IMR-90 (cell line): ENCODE measurements around the gene IGDCC3. TPM values are rescaled to one million over a fixed set of nuclear protein-coding genes. Genes with fewer than 3 reads are reported as not detected.

Experiments used
- ATAC-seq: fragments of 200-7000 bp; cut with Tn5 transposase; 2 replicates; pipeline ENCODE4 v1.9.1; 2020; ENCODE audit warnings: low read depth, mild to moderate bottlenecking, moderate library complexity
- BruUV-seq: library from RNA; stranded (reverse); fragments of 400-500 nt; replicated peaks from 2 replicates; lab custom pipeline; 2021; lab: Mats Ljungman, UMichigan
- CTCF ChIA-PET: fragments of 300-600 bp; formaldehyde crosslinking; extraction: SDS; loops from one replicate; lab custom pipeline; 2021; ENCODE audit warnings: antibody characterized with exemption; lab: Yijun Ruan, JAX
- POLR2A ChIA-PET: fragments of 300-600 bp; sonication (Branson Sonifier 250); formaldehyde crosslinking; loops from one replicate; lab custom pipeline; 2022; ENCODE audit warnings: antibody characterized with exemption; ENCODE audit not compliant: unreplicated experiment; lab: Charles Lee
- DNase-seq: peaks from one replicate; pipeline ENCODE4 v3.0.0; 2013
- H2AFZ ChIP-seq: replicated peaks from 2 replicates; pipeline ENCODE3; 2013; ENCODE audit warnings: low read length, mild to moderate bottlenecking; ENCODE audit not compliant: poor library complexity
- H2AK5ac ChIP-seq: 2 replicates; pipeline ENCODE4 v1.6.1; 2013; ENCODE audit warnings: low read depth, low read length, inconsistent platforms
- H2AK9ac ChIP-seq: replicated peaks from 2 replicates; pipeline ENCODE3; 2013; ENCODE audit warnings: mild to moderate bottlenecking, low read depth, low read length, moderate library complexity; ENCODE audit not compliant: poor library complexity
- H2BK120ac ChIP-seq: 2 replicates; pipeline ENCODE4 v1.6.1; 2013; ENCODE audit warnings: low read depth, low read length, inconsistent platforms
- H2BK15ac ChIP-seq: 3 replicates; pipeline ENCODE4 v1.6.1; 2013; ENCODE audit warnings: low read depth, low read length, inconsistent platforms
- H2BK20ac ChIP-seq: 2 replicates; pipeline ENCODE4 v1.6.1; 2013; ENCODE audit warnings: low read depth, mild to moderate bottlenecking, inconsistent platforms, low read length, moderate library complexity
- H2BK5ac ChIP-seq: 2 replicates; pipeline ENCODE4 v1.6.1; 2013; ENCODE audit warnings: mild to moderate bottlenecking, low read depth, low read length, inconsistent platforms; ENCODE audit not compliant: poor library complexity, severe bottlenecking
- H3K14ac ChIP-seq: replicated peaks from 2 replicates; pipeline ENCODE4 v1.6.1; 2013; ENCODE audit warnings: low read depth, low read length, inconsistent platforms
- H3K18ac ChIP-seq: 2 replicates; pipeline ENCODE4 v1.6.1; 2013; ENCODE audit warnings: low read depth, low read length, control low read depth
- H3K23ac ChIP-seq: 2 replicates; pipeline ENCODE4 v1.6.1; 2013; ENCODE audit warnings: low read depth, low read length, inconsistent platforms
- H3K27ac ChIP-seq: 2 replicates; pipeline ENCODE4 v1.5.1; 2013; ENCODE audit warnings: mild to moderate bottlenecking, control low read depth, low read length; ENCODE audit not compliant: insufficient read depth
- H3K27me3 ChIP-seq: 2 replicates; pipeline ENCODE4 v1.6.1; 2013; ENCODE audit warnings: low read length; ENCODE audit not compliant: control insufficient read depth, insufficient read depth
- H3K36me3 ChIP-seq: 2 replicates; pipeline ENCODE4 v1.6.1; 2013; ENCODE audit warnings: low read length, mixed read lengths; ENCODE audit not compliant: control insufficient read depth, insufficient read depth
- H3K4ac ChIP-seq: 2 replicates; pipeline ENCODE4 v1.6.1; 2013; ENCODE audit warnings: low read depth, low read length, inconsistent platforms
- H3K4me1 ChIP-seq: 2 replicates; pipeline ENCODE4 v1.6.1; 2013; ENCODE audit warnings: low read length, mixed read lengths; ENCODE audit not compliant: control insufficient read depth, insufficient read depth
- H3K4me2 ChIP-seq: 2 replicates; pipeline ENCODE4 v1.6.1; 2013; ENCODE audit warnings: low read depth, mild to moderate bottlenecking, control low read depth, low read length, moderate library complexity
- H3K4me3 ChIP-seq: 2 replicates; pipeline ENCODE4 v1.5.1; 2013; ENCODE audit warnings: low read depth, mild to moderate bottlenecking, control low read depth, low read length, moderate library complexity; ENCODE audit not compliant: insufficient read depth
- H3K56ac ChIP-seq: 2 replicates; pipeline ENCODE4 v1.6.1; 2013; ENCODE audit warnings: low read length, inconsistent platforms; ENCODE audit not compliant: insufficient read depth; ENCODE audit errors: extremely low read depth
- H3K79me1 ChIP-seq, 2 experiments: 2 replicates each; pipeline ENCODE4 v1.6.1; 2013; ENCODE audit warnings: low read length in 2 of 2, inconsistent platforms in 1 of 2, low read depth in 1 of 2
- H3K9ac ChIP-seq: 2 replicates; pipeline ENCODE4 v1.6.1; 2013; ENCODE audit warnings: low read depth, low read length, control low read depth
- H3K9me1 ChIP-seq: 2 replicates; pipeline ENCODE4 v1.6.1; 2013; ENCODE audit warnings: low read length, inconsistent platforms; ENCODE audit not compliant: insufficient read depth
- H3K9me3 ChIP-seq: 2 replicates; pipeline ENCODE4 v1.6.1; 2013; ENCODE audit warnings: low read length; ENCODE audit not compliant: control insufficient read depth, insufficient read depth
- H4K20me1 ChIP-seq: 2 replicates; pipeline ENCODE4 v1.6.1; 2013; ENCODE audit warnings: low read length, inconsistent platforms; ENCODE audit not compliant: insufficient read depth
- H4K5ac ChIP-seq: 2 replicates; pipeline ENCODE4 v1.6.1; 2013; ENCODE audit warnings: mild to moderate bottlenecking, low read depth, low read length, control low read depth
- H4K8ac ChIP-seq, 2 experiments: 2 replicates each; pipeline ENCODE4 v1.6.1; 2013; ENCODE audit warnings: low read depth in 2 of 2, low read length in 2 of 2, control low read depth in 1 of 2, inconsistent platforms in 1 of 2
- H4K91ac ChIP-seq: 2 replicates; pipeline ENCODE4 v1.6.1; 2013; ENCODE audit warnings: low read depth, low read length, inconsistent platforms; ENCODE audit not compliant: insufficient read depth
- CEBPB ChIP-seq: IDR thresholded peaks from 2 replicates; pipeline ENCODE4 v1.6.1; 2012; ENCODE audit warnings: low read depth, low read length, improper control_type of control experiment
- CHD1 ChIP-seq: IDR thresholded peaks from 2 replicates; pipeline ENCODE4 v1.6.1; 2012; ENCODE audit warnings: low read depth, low read length, improper control_type of control experiment
- CTCF ChIP-seq: conservative IDR thresholded peaks from 2 replicates; pipeline ENCODE4 v1.5.1; 2012; ENCODE audit warnings: mild to moderate bottlenecking, low read depth, low read length, improper control_type of control experiment
- FOS ChIP-seq: fragments of 150-350 bp; IDR thresholded peaks from 2 replicates; pipeline ENCODE4 v1.6.1; 2016; ENCODE audit warnings: low read depth, low read length
- MAFK ChIP-seq: IDR thresholded peaks from 2 replicates; pipeline ENCODE4 v1.6.1; 2012; ENCODE audit warnings: low read depth, low read length, improper control_type of control experiment
- MAZ ChIP-seq: IDR thresholded peaks from 2 replicates; pipeline ENCODE4 v1.6.1; 2012; ENCODE audit warnings: low read depth, mild to moderate bottlenecking, low read length, improper control_type of control experiment, moderate library complexity, borderline replicate concordance
- MXI1 ChIP-seq: IDR thresholded peaks from 2 replicates; pipeline ENCODE4 v1.6.1; 2012; ENCODE audit warnings: low read depth, mild to moderate bottlenecking, low read length, moderate library complexity, borderline replicate concordance
- POLR2A ChIP-seq: IDR thresholded peaks from 2 replicates; pipeline ENCODE4 v1.6.1; 2012; ENCODE audit warnings: mild to moderate bottlenecking, low read depth, low read length
- RAD21 ChIP-seq: IDR thresholded peaks from 2 replicates; pipeline ENCODE4 v1.6.1; 2012; ENCODE audit warnings: low read length, improper control_type of control experiment
- RFX5 ChIP-seq: IDR thresholded peaks from 2 replicates; pipeline ENCODE4 v1.8.0; 2012; ENCODE audit warnings: low read depth, mild to moderate bottlenecking, low read length, moderate library complexity
- SMC3 ChIP-seq: fragments of 150-350 bp; IDR thresholded peaks from 2 replicates; pipeline ENCODE4 v1.6.1; 2016; ENCODE audit warnings: low read depth, mild to moderate bottlenecking, antibody characterized with exemption, low read length, moderate library complexity
- USF2 ChIP-seq: fragments of 150-350 bp; IDR thresholded peaks from 2 replicates; pipeline ENCODE4 v1.6.1; 2017; ENCODE audit warnings: mild to moderate bottlenecking, antibody characterized with exemption, low read length, low read depth
- WGBS, 2 experiments: methylation state at CpG; one replicate each; pipeline versions ENCODE4 v1.1.5 to v1.1.7; 2013; ENCODE audit warnings: missing lambda C conversion rate in 2 of 2; ENCODE audit not compliant: insufficient read length in 1 of 2; ENCODE audit errors: extremely low coverage in 2 of 2; 5-methylcytosine and 5-hydroxymethylcytosine counted together
- dilution Hi-C: fragments of 300-500 bp; cut with HindIII; formaldehyde crosslinking; loops from one replicate; pipeline ENCODE4 v1.14.3; 2018; ENCODE audit warnings: low sequenced_read_pairs; ENCODE audit not compliant: unreplicated experiment
- in situ Hi-C: fragments of 300-500 bp; cut with MboI; formaldehyde crosslinking; loops from 3 replicates; pipeline ENCODE4 v1.14.3; 2019; ENCODE audit warnings: low sequenced_read_pairs, inconsistent platforms, mixed read lengths
- intact Hi-C: fragments of 100-400 bp; cut with micrococcal nuclease; formaldehyde crosslinking; loops from 2 replicates; pipeline ENCODE4 v1.10.0; 2022
- polyA plus RNA-seq, 3 experiments: library from polyadenylated mRNA; depleted of rRNA; stranded (reverse); fragments of >200 nt; gene quantifications; 2 replicates each; pipeline ENCODE4 v1.2.3, GENCODE V29; 2012; ENCODE audit warnings: low replicate concordance in 1 of 3
- total RNA-seq: library from RNA; depleted of rRNA; stranded (reverse); fragments of >200 nt; gene quantifications from 2 replicates; pipeline ENCODE4 v1.2.3, GENCODE V29; 2012

Gene IGDCC3
- total and polyA plus RNA-seq, 2 of the 4 experiments (the other 2 are of a cell fraction): 0.18 to 0.19 TPM

DNA sequence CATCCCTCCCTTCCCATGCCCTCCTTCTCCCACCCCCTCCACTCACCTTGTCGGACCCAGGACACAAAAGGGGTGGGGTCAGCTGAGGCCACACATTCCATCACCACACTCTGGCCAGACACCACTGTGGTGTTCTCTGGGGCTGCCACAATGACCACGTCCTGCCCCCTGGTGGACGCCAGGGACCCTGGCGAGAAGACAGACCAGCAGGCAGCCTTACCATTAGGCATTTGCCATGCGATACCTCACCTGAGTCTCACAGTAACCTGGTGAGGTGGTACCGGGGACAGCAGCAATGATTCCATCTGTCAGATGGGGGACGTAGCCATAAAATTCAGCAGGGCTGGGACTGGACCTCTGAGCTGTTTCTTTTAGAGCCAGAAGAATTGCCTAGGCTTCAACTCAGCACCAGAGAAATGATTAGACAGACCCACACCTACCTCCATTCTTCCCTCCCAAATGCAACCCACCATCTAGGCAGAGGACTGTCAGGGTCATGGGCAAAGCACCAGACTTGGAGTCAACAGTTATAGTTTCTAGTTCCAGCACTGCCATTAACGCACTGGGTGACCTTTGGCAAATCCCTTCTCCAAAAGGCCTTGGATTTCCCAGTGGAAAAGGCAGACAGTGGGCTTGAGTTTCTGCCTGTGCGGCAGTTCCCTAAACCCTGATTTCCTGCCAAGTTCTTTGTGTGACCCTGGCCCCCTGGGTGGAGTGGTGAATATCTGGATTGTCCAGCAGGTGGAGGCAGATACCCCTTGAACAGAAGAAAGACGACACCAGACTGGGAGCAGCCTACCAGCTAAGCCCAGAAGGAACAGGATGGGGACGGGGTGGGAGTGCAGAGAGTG is 23.2 kb upstream of the IGDCC3 start:
- no peak overlapping the region for H4K91ac ChIP-seq
- DNase-seq (peak; percentile 72), ATAC-seq (peak; percentile 93)
- H3K9ac ChIP-seq: no peak overlapping the region
- in situ Hi-C loops: no loop called here
- H3K27me3 ChIP-seq: peaks cover 16% of the 10 kb centered on the region; the same call in 1 of the 2 replicates
- no peak overlapping the region for H2BK20ac ChIP-seq
- H2BK120ac ChIP-seq: no peak overlapping the region
- H3K4me2 ChIP-seq: no peak overlapping the region
- no CpG with 5 or more reads among the region's 11 CpGs for WGBS, 2 experiments
- H3K36me3 ChIP-seq: no peaks in the 10 kb centered on the region
- H3K9me1 ChIP-seq: no peaks in the 10 kb centered on the region; the same call in 1 of the 2 replicates
- H3K4ac ChIP-seq: no peak overlapping the region
- H3K27ac ChIP-seq: no peak overlapping the region
- H2AK9ac ChIP-seq: peak overlapping the region; percentile 6
- no peaks in the 10 kb centered on the region for H4K20me1 ChIP-seq
- H3K4me1 ChIP-seq: no peaks in the 10 kb centered on the region
- no peak overlapping the region for H3K56ac ChIP-seq
- H4K8ac ChIP-seq: no peak overlapping the region
- H2AK5ac ChIP-seq: no peak overlapping the region
- no peak overlapping the region for H4K5ac ChIP-seq
- intact Hi-C loops: loop anchor here (1.0 kb wide), 1 partner anchor 83 kb away; no protein-coding TSS in a partner anchor
- no peak overlapping the region for H3K14ac ChIP-seq
- no peaks in the 10 kb centered on the region for H3K9me3 ChIP-seq
- no peak overlapping the region for H2BK15ac ChIP-seq
- dilution Hi-C loops: no loop called here
- TF ChIP-seq MXI1 (no peak), USF2 (no peak), CEBPB (no peak), POLR2A (no peak), MAFK (no peak), RAD21 (peak; percentile 80), CHD1 (no peak), MAZ (peak; percentile 56; the same call in 1 of the 2 replicates), CTCF (peak; percentile 72), FOS (no peak), RFX5 (no peak), SMC3 (peak; percentile 56)
- H2BK5ac ChIP-seq: no peak overlapping the region
- no TSS peak for BruUV-seq
- H3K79me1 ChIP-seq: no peaks in the 10 kb centered on the region
- ChIA-PET POLR2A (interaction anchor here (0.5 kb wide), 1 partner anchor 96 kb away, joined by 3 read pairs; no protein-coding TSS in a partner anchor), CTCF (interaction anchor here (0.6 to 2.0 kb wide), 15 partner anchors 8 to 310 kb away, joined by 3 to 8 read pairs (median 3); no protein-coding TSS in a partner anchor)
- peak overlapping the region; percentile 49 for H2AFZ ChIP-seq
- no peak overlapping the region for H3K4me3 ChIP-seq
- H3K23ac ChIP-seq: no peak overlapping the region
- H3K18ac ChIP-seq: no peak overlapping the region
